Measurements from ENCODE around the gene USF3.

Gene USF3

GRCh38 chr3:113698956-113699355 lies 2.5 kb upstream of the USF3 start:
- peak; percentile 68 for DNase-seq (ENCODE audit: low read depth, low spot score)

DNA sequence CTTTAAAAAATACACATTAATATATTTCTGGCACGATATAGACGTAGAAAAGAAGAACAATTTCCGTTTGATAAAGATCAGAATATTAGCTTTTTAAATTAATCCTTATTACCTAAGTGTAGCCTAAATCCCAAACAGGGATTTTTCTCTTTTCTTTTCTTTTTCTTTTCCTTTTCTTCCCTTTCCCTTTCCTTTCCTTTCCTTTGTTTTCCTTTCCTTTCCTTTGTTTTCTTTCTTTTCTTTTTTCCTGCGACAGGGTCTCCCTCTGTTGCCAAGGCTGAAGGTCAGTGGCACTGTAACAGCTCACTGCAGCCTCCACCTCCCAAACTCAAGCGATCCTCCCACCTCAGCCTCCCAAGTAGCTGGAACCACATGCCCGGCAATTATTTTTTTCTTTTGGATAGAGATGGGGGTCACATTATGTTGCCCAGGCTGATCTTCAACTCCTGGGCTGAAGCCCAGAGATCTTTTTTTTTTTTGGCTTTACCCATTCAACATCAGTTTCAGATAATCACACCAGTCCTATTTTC lies 1.8 kb upstream of the USF3 start:
- no peak for DNase-seq (ENCODE audit: low read depth, low spot score)

GRCh38 chr3:113697500-113698090 lies 1.2 kb upstream of the USF3 start:
- DNase-seq (ENCODE audit: low read depth, low spot score): no peak

DNA sequence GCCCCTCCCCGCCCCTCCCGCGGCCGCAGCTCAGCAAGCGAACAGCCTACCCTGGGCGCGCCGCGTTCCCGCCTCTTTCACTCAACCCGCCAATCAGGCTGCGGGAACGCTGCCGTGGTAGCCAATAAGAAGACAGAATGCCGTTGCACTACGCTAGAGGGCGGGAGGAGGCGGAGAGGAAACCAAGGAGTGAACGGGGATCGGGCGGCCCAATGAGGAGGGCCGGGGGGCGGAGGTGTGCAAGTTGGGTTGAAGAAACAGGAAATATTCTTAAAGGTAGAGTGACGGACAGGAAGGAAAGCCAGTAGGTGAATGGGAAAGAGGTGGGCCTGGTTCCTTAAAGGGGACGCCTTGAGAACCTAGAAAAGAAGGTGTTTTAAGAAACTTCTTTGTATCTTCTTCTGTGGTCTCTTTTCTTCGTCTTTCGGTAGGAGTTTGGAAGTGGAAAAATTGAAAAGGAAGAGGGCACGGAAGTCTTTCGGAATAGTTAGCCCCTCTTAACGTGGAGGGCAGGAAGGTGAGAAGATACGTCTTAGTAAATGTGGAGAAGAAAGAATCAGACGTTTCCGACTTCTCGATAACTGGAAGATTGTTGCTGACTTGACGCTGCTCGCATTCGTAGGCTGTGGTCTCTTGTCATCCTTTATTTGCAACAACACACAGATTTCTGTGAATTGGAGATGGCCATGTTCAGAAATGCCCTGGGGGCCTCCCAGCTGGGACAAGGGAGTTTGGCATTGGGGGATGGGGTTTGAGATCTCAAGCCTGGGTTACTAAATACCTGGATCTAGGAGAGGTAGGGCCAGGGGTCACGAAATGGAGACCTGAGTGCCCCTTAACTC lies 437 bp upstream of the USF3 start:
- peak; percentile 100 for DNase-seq (ENCODE audit: low read depth, low spot score)

DNA sequence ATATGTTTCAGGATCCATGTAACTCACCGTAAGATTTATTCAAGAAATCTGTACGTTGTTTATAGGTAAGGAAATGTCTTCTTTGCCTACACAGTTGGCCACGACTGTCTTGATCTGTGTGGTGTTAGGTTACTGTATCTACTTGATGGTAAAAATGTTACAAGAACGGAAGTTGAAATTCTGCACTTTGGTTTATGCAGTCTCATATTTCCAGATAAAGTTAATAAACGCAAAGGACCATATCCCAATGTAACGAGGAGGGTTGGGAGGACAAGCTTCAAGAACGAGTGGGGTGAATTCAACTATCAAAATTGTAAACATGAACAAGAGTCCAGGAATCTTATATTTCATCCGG lies 1.0 kb downstream of the USF3 start:
- no peak for DNase-seq (ENCODE audit: low read depth, low spot score)

GRCh38 chr3:113690482-113690881 lies 6.0 kb downstream of the USF3 start:
- no peak for DNase-seq (ENCODE audit: low read depth, low spot score)

- peak; percentile 68 for DNase-seq (ENCODE audit: low read depth, low spot score)
These were observed 10.3 kb downstream of the USF3 start for GRCh38 chr3:113685956-113686721.

- no peak for DNase-seq (ENCODE audit: low read depth, low spot score)
These were observed 11.3 kb downstream of the USF3 start for GRCh38 chr3:113685124-113685523.

- no peak for DNase-seq (ENCODE audit: low read depth, low spot score)
These were observed 12.1 kb downstream of the USF3 start for GRCh38 chr3:113684271-113684819.

DNA sequence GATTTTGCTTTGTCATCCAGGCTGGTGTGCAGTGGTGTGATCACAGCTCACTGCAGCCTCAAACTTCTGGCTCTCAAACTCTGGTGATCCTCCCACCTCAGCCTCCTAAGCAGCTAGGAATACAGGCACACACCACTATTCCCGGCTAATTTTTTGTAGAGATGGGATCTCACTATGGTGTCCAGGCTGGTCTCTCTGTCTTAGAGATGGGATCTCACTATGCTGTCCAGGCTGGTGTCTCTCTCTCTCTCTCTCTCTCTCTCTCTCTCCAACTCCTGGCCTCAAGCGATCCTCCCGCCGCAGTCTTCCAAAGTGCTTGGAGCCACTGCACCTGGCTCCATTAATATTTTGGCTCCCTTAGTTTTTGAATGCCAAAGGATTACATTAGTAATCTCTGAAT lies 17.7 kb downstream of the USF3 start:
- DNase-seq (ENCODE audit: low read depth, low spot score): no peak

DNA sequence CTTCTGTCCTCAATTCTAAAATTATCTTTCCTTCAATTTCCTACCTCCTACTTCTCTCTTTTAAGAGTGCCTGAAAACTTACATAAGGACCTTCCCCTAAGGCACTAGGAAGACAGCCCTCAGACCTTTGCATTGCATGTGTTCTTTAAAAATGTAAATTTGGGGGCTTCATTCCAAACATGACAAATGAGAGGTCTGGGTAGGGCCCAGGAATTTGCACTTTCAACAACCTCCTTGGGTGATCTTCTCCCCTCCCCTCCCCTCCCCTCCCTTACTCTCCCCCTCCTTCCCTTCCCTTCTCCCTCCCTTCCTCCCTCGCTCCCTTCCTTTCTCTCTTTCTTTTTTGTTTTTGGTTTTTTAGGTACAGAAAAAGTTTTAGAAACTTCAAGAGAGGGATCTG lies 18.7 kb downstream of the USF3 start:
- DNase-seq (ENCODE audit: low read depth, low spot score): peak; percentile 47

DNA sequence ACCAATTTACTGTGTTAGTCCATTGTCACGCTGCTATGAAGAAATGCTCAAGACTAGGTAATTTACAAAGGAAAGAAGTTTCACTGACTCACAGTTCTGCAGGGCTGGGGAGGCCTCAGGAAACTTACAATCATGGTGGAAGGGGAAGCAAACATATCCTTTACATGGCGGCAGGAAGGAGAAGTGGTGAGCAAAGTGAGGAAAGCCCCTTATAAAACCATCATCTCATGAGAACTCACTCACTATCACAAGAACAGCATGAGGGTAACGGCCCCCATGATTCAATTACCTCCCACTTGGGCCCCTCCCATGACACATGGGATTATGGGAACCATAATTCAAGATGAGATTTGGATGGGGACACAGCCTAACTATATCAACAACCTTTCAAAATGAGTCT lies 20.2 kb downstream of the USF3 start:
- no peak for DNase-seq (ENCODE audit: low read depth, low spot score)

- DNase-seq (ENCODE audit: low read depth, low spot score): no peak
These were observed 22.8 kb downstream of the USF3 start for GRCh38 chr3:113673593-113673992.

DNA sequence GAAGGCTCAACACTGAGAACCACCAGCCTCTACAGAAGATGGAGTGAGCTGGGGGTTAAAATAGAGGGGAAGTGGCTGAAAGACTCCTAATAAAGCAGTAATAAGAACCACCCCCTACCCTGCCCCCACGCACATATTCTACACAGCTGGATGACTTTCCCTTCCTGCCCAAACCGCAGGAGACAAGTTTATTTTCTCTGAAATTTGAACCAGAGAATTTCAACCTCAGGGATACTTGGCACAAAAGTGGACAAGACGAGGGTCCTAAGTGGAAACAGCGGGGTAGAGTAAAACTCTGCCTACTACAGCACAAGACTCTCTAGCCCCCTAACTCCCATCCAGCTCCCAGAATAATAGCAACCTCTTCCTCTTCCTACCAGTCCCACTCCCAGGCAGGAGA lies 28.4 kb downstream of the USF3 start:
- DNase-seq (ENCODE audit: low read depth, low spot score): no peak

- no peak for DNase-seq (ENCODE audit: low read depth, low spot score)
These were observed 31.8 kb downstream of the USF3 start for GRCh38 chr3:113664523-113665094.

DNA sequence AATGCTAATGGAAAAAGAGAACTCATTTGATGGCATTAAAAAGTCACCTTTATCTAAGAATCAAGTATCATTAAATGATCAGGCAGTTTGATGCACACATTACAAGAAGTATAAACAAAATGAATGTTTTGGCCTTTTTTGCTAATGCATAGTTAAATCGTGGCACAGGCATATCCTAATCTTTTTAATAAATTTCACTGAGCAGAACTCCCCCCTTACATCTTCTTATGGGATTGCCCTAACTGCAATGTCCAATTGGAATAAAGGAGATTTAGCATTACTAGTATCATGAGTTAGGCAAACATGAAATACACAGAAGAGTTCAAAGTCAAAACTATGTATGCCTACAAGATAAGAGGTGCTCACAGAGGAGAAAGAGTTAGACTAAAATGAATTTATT lies 32.7 kb downstream of the USF3 start:
- no peak for DNase-seq (ENCODE audit: low read depth, low spot score)

DNA sequence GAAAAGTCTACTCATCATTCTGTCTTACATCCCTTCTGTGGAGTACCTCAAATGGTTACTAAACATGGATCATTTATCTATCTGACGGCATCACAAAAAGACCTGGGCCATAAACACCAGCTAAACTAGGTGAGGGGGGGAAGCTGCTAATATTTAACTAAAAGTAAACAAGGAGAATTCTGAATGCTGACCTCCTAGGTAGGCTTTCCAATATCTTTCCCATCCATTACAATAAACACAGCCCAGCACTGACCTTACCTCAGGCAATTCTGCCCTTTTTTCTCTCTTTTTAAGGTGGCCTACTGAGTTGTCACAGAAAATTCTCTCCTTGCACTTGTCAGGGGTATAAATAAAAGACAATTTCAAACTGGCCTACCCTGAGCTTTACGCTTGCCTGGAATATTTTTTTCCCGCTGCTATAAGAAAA lies 33.1 kb downstream of the USF3 start:
- peak; percentile 5 for DNase-seq (ENCODE audit: low read depth, low spot score)

DNA sequence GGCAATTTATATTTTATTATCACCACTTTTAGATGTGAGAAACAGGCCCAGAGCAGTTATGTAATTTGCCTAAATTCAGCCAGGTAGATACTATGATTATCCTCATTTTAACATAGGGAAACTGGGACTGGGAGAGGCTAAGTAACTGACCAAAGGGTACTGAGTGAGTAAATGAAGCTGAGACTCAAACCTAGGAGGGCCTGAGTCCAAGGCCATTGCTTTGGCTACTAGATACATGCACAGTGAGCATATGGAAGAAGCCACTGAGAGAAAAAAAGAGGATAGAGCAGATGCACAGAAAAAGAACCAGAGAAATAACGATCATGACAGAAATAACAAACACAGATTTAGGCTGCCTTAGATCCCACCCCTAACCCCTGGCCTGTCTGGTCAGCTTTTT lies 33.6 kb downstream of the USF3 start:
- DNase-seq (ENCODE audit: low read depth, low spot score): no peak

- no peak for DNase-seq (ENCODE audit: low read depth, low spot score)
These were observed 35.5 kb downstream of the USF3 start for GRCh38 chr3:113660896-113661295.

DNA sequence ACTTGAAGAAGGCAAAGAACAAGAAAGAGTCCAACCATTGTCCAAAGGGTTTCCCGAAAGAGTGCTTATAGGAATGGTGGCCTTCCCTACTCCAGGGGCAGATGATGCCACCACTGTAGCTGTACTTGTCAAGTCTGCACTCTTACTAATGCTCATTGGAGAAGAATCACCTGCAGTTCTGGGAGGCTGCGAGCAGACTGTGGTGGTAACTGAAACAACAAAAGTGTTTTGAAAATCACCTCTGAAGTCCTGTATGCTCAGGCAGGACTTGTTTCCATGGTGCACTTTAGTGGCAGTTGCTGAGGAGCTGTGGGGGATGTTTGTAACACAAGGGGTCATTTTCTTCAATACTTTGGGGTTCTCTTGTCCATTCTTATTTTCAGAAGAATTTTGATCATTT lies 36.0 kb downstream of the USF3 start:
- DNase-seq (ENCODE audit: low read depth, low spot score): no peak

DNA sequence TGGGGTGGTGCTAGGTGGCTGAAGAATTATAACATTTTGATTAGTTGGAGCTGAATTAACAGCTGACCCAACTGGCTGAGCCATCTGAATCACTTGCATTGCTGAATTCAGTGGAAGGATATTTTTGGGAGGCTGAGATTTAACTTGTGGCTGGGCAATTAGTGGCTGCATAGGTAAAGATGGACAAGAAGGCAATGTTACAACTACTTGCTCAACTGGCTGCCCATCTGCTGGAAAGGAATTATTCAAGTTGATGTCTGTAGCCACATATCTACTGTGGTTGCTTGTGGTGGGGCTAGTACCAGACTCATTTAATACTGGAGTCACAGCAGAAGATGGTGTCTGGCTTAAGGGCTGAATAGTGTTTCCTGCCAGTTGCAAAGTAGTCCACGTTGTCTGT lies 36.4 kb downstream of the USF3 start:
- DNase-seq (ENCODE audit: low read depth, low spot score): no peak

GRCh38 chr3:113659101-113659541 lies 37.3 kb downstream of the USF3 start:
- no peak for DNase-seq (ENCODE audit: low read depth, low spot score)
